SK-N-SH treated with all-trans-retinoic acid at 6 μM for 48 hours (cell line): Measurements from ENCODE around the gene RELA.

Experiments used
- ATAC-seq: fragments of 200-7000 bp; cut with Tn5 transposase; 3 replicates; pipeline ENCODE4 v1.9.1; 2020; ENCODE audit warnings: mild to moderate bottlenecking, moderate library complexity
- ARNTL ChIP-seq: fragments of 450-650 bp; formaldehyde crosslinking; IDR thresholded peaks from 2 replicates; pipeline ENCODE4 v1.5.0; 2020; ENCODE audit warnings: low read depth, mild to moderate bottlenecking, moderate library complexity, borderline replicate concordance
- BACH2 ChIP-seq: fragments of 250-450 bp; sonication (Bioruptor Pico); IDR thresholded peaks from 2 replicates; pipeline ENCODE4 v1.9.0; 2021; ENCODE audit warnings: mild to moderate bottlenecking, borderline replicate concordance
- CSDC2 ChIP-seq: fragments of 250-450 bp; sonication (Bioruptor Pico); IDR thresholded peaks from 2 replicates; pipeline ENCODE4 v1.5.0; 2020; ENCODE audit warnings: mild to moderate bottlenecking, moderate library complexity
- GLIS3 ChIP-seq: fragments of 250-450 bp; sonication (Bioruptor Pico); IDR thresholded peaks from 2 replicates; pipeline ENCODE4 v1.5.0; 2020; ENCODE audit warnings: mild to moderate bottlenecking, moderate library complexity
- ISL1 ChIP-seq: fragments of 250-450 bp; sonication (Bioruptor Pico); IDR thresholded peaks from 2 replicates; pipeline ENCODE4 v2.1.2; 2022; ENCODE audit warnings: mild to moderate bottlenecking, moderate library complexity
- OSR1 ChIP-seq: fragments of 250-450 bp; sonication (Bioruptor Pico); IDR thresholded peaks from 2 replicates; pipeline ENCODE4 v1.8.0; 2022; ENCODE audit warnings: moderate library complexity, mild to moderate bottlenecking, inconsistent platforms
- PPARA ChIP-seq: fragments of 250-450 bp; sonication (Bioruptor Pico); IDR thresholded peaks from 2 replicates; pipeline ENCODE4 v1.5.0; 2020; ENCODE audit warnings: mild to moderate bottlenecking, borderline replicate concordance
- SNAI2 ChIP-seq: fragments of 250-450 bp; sonication (Bioruptor Pico); IDR thresholded peaks from 2 replicates; pipeline ENCODE4 v1.5.0; 2020; ENCODE audit warnings: mild to moderate bottlenecking, moderate library complexity
- TCF4 ChIP-seq: fragments of 250-450 bp; sonication (Bioruptor Pico); IDR thresholded peaks from 2 replicates; pipeline ENCODE4 v1.8.0; 2021; ENCODE audit warnings: mild to moderate bottlenecking, moderate library complexity, borderline replicate concordance
- TOX ChIP-seq: fragments of 250-450 bp; sonication (Bioruptor Pico); IDR thresholded peaks from 2 replicates; pipeline ENCODE4 v1.8.0; 2021; ENCODE audit warnings: mild to moderate bottlenecking, moderate library complexity, borderline replicate concordance
- ZC3H10 ChIP-seq: fragments of 250-450 bp; sonication (Bioruptor Pico); IDR thresholded peaks from 2 replicates; pipeline ENCODE4 v1.5.1; 2021; ENCODE audit warnings: mild to moderate bottlenecking, moderate library complexity
- ZNF565 ChIP-seq: fragments of 450-650 bp; formaldehyde crosslinking; conservative IDR thresholded peaks from 2 replicates; pipeline ENCODE4 v1.5.0; 2020; ENCODE audit warnings: low read depth, mild to moderate bottlenecking, moderate library complexity
- ZNF70 ChIP-seq: fragments of 450-650 bp; formaldehyde crosslinking; IDR thresholded peaks from 2 replicates; pipeline ENCODE4 v1.5.0; 2020; ENCODE audit warnings: mild to moderate bottlenecking, moderate library complexity
- TF ChIP-seq, protein P1 (sequence below): fragments of 250-450 bp; sonication (Bioruptor Pico); IDR thresholded peaks from 2 replicates; pipeline ENCODE4 v1.8.0; 2021; ENCODE audit warnings: low read depth, mild to moderate bottlenecking, moderate library complexity, borderline replicate concordance
- TF ChIP-seq, protein P2 (sequence below): fragments of 250-450 bp; sonication (Bioruptor Pico); IDR thresholded peaks from 2 replicates; pipeline ENCODE4 v1.8.0; 2020; ENCODE audit warnings: mild to moderate bottlenecking, moderate library complexity, borderline replicate concordance
- TF ChIP-seq, protein P3 (sequence below): fragments of 250-450 bp; sonication (Bioruptor Pico); IDR thresholded peaks from 2 replicates; pipeline ENCODE4 v1.5.1; 2021; ENCODE audit warnings: mild to moderate bottlenecking, moderate library complexity
- TF ChIP-seq, protein P4 (sequence below): fragments of 250-450 bp; sonication (Bioruptor Pico); IDR thresholded peaks from 2 replicates; pipeline ENCODE4 v1.5.1; 2020; ENCODE audit warnings: low read depth, mild to moderate bottlenecking, moderate library complexity
- TF ChIP-seq, protein P5 (sequence below): fragments of 250-450 bp; sonication (Bioruptor Pico); IDR thresholded peaks from 2 replicates; pipeline ENCODE4 v1.5.0; 2020; ENCODE audit warnings: mild to moderate bottlenecking, moderate library complexity

The RELA gene

DNA sequence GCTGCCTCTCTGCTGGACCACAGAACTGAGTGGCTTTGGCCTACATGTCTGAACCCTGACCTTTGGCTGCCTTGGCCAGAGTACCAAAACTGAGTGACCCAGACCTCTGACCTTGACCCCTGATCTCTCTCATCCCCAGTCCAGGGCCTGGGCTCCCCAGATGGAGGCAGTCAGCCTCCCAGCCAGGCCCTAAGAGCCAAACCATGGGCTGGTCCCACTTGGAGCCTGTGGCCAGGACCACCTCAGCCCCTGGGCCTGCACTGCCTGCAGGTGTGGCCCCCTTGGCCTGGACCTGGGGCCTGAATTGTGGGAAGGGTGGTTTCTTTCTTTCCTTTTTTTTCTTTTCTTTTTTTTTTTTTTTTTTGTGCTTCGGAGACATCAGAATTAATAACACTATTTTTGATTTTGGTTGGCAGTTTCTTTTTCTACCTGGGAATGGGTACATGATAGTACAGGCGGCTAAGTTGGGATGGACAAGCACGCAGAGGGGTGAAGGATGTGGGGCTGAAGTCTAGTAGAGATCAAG is 25.6 kb downstream of the RELA start:
- TF ChIP-seq ZNF70 (no peak), TCF4 (CRISPR knock-in tag) (no peak)
- TF ChIP-seq, protein P1, sequence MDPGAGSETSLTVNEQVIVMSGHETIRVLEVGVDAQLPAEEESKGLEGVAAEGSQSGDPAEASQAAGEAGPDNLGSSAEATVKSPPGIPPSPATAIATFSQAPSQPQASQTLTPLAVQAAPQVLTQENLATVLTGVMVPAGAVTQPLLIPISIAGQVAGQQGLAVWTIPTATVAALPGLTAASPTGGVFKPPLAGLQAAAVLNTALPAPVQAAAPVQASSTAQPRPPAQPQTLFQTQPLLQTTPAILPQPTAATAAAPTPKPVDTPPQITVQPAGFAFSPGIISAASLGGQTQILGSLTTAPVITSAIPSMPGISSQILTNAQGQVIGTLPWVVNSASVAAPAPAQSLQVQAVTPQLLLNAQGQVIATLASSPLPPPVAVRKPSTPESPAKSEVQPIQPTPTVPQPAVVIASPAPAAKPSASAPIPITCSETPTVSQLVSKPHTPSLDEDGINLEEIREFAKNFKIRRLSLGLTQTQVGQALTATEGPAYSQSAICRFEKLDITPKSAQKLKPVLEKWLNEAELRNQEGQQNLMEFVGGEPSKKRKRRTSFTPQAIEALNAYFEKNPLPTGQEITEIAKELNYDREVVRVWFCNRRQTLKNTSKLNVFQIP (CRISPR knock-in tag) = no peak
- TF ChIP-seq, all 23 proteins: peak for 0
- ATAC-seq = no peak

DNA sequence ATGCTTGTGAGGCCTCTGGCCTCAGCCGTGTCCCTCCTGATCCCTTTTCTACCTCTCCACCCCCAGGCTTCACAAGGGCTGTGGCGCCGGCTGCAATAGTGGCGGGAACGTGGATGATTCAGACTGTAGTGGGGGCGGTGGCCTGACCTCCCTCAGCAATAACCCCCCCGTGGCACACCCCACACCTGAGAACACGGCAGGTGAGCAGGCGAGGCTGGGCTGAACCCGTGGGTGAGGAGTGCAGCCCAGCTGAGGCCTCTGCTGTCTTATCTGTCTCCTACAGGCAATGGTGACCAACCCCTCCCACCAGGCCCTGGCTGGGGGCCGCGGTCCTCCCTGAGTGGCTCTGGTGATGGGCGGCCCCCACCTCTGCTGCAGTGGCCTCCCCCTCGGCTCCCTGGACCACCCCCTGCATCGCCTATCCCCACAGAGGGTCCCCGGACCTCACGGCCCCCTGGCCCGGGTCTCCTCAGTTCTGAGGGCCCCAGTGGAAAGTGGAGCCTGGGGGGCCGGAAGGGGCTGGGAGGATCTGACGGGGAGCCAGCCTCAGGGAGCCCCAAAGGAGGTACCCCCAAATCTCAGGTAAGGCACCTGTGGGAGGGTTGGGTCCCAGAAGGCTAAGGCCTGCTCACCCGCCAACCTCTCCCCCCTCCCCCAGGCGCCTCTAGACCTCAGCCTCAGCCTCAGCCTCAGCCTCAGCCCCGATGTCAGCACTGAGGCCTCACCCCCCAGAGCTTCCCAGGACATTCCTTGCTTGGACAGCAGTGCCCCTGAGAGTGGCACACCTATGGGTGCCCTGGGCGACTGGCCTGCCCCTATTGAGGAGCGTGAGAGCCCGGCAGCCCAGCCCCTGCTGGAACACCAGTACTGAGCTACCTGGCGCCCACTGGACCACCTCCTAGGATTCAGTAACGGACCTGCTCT is 26.3 kb downstream of the RELA start:
- TF ChIP-seq ZNF565 (CRISPR knock-in tag) (no peak), ZNF70 (no peak), CSDC2 (CRISPR knock-in tag) (no peak), ARNTL (CRISPR knock-in tag) (no peak), SNAI2 (CRISPR knock-in tag) (no peak), GLIS3 (no peak), ZC3H10 (CRISPR knock-in tag) (no peak), TOX (CRISPR knock-in tag) (no peak), BACH2 (CRISPR knock-in tag) (no peak), ISL1 (CRISPR knock-in tag) (no peak), PPARA (CRISPR knock-in tag) (no peak), OSR1 (no peak)
- TF ChIP-seq, protein P2, sequence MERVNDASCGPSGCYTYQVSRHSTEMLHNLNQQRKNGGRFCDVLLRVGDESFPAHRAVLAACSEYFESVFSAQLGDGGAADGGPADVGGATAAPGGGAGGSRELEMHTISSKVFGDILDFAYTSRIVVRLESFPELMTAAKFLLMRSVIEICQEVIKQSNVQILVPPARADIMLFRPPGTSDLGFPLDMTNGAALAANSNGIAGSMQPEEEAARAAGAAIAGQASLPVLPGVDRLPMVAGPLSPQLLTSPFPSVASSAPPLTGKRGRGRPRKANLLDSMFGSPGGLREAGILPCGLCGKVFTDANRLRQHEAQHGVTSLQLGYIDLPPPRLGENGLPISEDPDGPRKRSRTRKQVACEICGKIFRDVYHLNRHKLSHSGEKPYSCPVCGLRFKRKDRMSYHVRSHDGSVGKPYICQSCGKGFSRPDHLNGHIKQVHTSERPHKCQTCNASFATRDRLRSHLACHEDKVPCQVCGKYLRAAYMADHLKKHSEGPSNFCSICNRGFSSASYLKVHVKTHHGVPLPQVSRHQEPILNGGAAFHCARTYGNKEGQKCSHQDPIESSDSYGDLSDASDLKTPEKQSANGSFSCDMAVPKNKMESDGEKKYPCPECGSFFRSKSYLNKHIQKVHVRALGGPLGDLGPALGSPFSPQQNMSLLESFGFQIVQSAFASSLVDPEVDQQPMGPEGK (CRISPR knock-in tag) = no peak
- TF ChIP-seq, protein P3, sequence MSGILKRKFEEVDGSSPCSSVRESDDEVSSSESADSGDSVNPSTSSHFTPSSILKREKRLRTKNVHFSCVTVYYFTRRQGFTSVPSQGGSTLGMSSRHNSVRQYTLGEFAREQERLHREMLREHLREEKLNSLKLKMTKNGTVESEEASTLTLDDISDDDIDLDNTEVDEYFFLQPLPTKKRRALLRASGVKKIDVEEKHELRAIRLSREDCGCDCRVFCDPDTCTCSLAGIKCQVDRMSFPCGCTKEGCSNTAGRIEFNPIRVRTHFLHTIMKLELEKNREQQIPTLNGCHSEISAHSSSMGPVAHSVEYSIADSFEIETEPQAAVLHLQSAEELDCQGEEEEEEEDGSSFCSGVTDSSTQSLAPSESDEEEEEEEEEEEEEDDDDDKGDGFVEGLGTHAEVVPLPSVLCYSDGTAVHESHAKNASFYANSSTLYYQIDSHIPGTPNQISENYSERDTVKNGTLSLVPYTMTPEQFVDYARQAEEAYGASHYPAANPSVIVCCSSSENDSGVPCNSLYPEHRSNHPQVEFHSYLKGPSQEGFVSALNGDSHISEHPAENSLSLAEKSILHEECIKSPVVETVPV (CRISPR knock-in tag) = no peak
- TF ChIP-seq, protein P4, sequence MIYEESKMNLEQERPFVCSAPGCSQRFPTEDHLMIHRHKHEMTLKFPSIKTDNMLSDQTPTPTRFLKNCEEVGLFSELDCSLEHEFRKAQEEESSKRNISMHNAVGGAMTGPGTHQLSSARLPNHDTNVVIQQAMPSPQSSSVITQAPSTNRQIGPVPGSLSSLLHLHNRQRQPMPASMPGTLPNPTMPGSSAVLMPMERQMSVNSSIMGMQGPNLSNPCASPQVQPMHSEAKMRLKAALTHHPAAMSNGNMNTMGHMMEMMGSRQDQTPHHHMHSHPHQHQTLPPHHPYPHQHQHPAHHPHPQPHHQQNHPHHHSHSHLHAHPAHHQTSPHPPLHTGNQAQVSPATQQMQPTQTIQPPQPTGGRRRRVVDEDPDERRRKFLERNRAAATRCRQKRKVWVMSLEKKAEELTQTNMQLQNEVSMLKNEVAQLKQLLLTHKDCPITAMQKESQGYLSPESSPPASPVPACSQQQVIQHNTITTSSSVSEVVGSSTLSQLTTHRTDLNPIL (CRISPR knock-in tag) = no peak
- TF ChIP-seq, protein P1 (CRISPR knock-in tag) = no peak
- TF ChIP-seq, protein P5, sequence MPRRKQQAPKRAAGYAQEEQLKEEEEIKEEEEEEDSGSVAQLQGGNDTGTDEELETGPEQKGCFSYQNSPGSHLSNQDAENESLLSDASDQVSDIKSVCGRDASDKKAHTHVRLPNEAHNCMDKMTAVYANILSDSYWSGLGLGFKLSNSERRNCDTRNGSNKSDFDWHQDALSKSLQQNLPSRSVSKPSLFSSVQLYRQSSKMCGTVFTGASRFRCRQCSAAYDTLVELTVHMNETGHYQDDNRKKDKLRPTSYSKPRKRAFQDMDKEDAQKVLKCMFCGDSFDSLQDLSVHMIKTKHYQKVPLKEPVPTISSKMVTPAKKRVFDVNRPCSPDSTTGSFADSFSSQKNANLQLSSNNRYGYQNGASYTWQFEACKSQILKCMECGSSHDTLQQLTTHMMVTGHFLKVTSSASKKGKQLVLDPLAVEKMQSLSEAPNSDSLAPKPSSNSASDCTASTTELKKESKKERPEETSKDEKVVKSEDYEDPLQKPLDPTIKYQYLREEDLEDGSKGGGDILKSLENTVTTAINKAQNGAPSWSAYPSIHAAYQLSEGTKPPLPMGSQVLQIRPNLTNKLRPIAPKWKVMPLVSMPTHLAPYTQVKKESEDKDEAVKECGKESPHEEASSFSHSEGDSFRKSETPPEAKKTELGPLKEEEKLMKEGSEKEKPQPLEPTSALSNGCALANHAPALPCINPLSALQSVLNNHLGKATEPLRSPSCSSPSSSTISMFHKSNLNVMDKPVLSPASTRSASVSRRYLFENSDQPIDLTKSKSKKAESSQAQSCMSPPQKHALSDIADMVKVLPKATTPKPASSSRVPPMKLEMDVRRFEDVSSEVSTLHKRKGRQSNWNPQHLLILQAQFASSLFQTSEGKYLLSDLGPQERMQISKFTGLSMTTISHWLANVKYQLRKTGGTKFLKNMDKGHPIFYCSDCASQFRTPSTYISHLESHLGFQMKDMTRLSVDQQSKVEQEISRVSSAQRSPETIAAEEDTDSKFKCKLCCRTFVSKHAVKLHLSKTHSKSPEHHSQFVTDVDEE (CRISPR knock-in tag) = no peak
- ATAC-seq = no peak
